Spleen (tissue), 11 donors: Measurements from ENCODE around the gene ACCSL. TPM values are rescaled to one million over a fixed set of nuclear protein-coding genes. Genes with fewer than 3 reads are reported as not detected.
A peak's percentile ranks its signal among the peaks of the same experiment; 100 is the strongest.

Experiments used
- DNase-seq: peaks from one replicate; pipeline ENCODE4 v3.0.0-alpha.2; 2020
- H3K27ac ChIP-seq, 8 donors: fragments of 200-600 bp; sonication (generic) in 7 of 8; 1 replicate in 4 of 8; 2 replicates in 4 of 8; pipeline versions ENCODE4 v1.5.0 to v1.8.0; 2016 to 2021; ENCODE audit warnings: inconsistent platforms in 4 of 8, mild to moderate bottlenecking in 4 of 8, moderate library complexity in 1 of 8
- H3K27me3 ChIP-seq, 7 donors: fragments of 200-600 bp; sonication (generic) in 6 of 7; replicated peaks in 1 of 7; 1 replicate in 4 of 7; 2 replicates in 3 of 7; pipeline versions ENCODE4 v1.5.0 to v1.8.0; 2016 to 2021; ENCODE audit warnings: inconsistent platforms in 3 of 7, mild to moderate bottlenecking in 1 of 7
- H3K36me3 ChIP-seq, 6 donors: fragments of 200-600 bp; sonication (generic) in 5 of 6; 1 replicate in 4 of 6; 2 replicates in 2 of 6; pipeline versions ENCODE4 v1.5.0 to v1.8.0; 2016 to 2021; ENCODE audit warnings: inconsistent platforms in 2 of 6
- H3K4me1 ChIP-seq, 6 donors: fragments of 200-600 bp; sonication (generic) in 5 of 6; 1 replicate in 3 of 6; 2 replicates in 3 of 6; pipeline versions ENCODE4 v1.5.0 to v1.8.0; 2016 to 2021; ENCODE audit warnings: inconsistent platforms in 3 of 6
- H3K4me3 ChIP-seq, 8 donors: fragments of 200-600 bp; sonication (generic) in 7 of 8; 1 replicate in 4 of 8; 2 replicates in 4 of 8; pipeline versions ENCODE4 v1.5.0 to v1.8.0; 2016 to 2021; ENCODE audit warnings: inconsistent platforms in 4 of 8, mild to moderate bottlenecking in 4 of 8, moderate library complexity in 2 of 8
- H3K9me3 ChIP-seq, 8 donors: fragments of 200-600 bp; sonication (generic) in 7 of 8; 1 replicate in 4 of 8; 2 replicates in 4 of 8; pipeline versions ENCODE4 v1.5.0 to v1.8.0; 2016 to 2021; ENCODE audit warnings: inconsistent platforms in 4 of 8
- CTCF ChIP-seq, 11 experiments: fragments of 200-600 bp in 7 of 11; fragments of 450-650 bp in 4 of 11; sonication (generic) in 4 of 11; IDR thresholded peaks in 8 of 11; conservative IDR thresholded peaks in 3 of 11; 1 replicate in 7 of 11; 2 replicates in 4 of 11; pipeline versions ENCODE4 v1.4.0 to v1.8.0; 2016 to 2021; ENCODE audit warnings: antibody characterized with exemption in 11 of 11, inconsistent platforms in 4 of 11, mild to moderate bottlenecking in 1 of 11
- POLR2A ChIP-seq, 3 donors: fragments of 450-650 bp; IDR thresholded peaks; one replicate each; pipeline ENCODE4 v1.5.1; 2017; ENCODE audit warnings: antibody characterized with exemption in 3 of 3, mild to moderate bottlenecking in 1 of 3
- POLR2AphosphoS5 ChIP-seq, 3 donors: sonication (generic); formaldehyde crosslinking; IDR thresholded peaks; one replicate each; pipeline ENCODE4 v1.5.1; 2017; ENCODE audit warnings: antibody characterized with exemption in 3 of 3
- WGBS, 5 donors: extraction: QIAGEN DNeasy Blood & Tissue Kit in 3 of 5; methylation state at CpG; one replicate each; pipeline versions ENCODE4 v1.1.5 to v1.1.7; 2013 to 2018; 5-methylcytosine and 5-hydroxymethylcytosine counted together
- intact Hi-C: fragments of 100-400 bp; cut with DNase I; formaldehyde crosslinking; loops from one replicate; pipeline ENCODE4 v1.15.0; 2023; ENCODE audit warnings: low total_unique reads
- polyA plus RNA-seq, 3 donors: library from polyadenylated mRNA; stranded (reverse); fragments of 200-250 nt; gene quantifications; one replicate each; pipeline ENCODE4 v1.2.1, GENCODE V29; 2013
- total RNA-seq, 7 donors: library from RNA; depleted of rRNA in 3 of 7; stranded (reverse); fragments of >200 nt in 3 of 7; fragmentation: NEBNext Ultra II Directional in 4 of 7; extraction: Animal tissue kit (Norgen Biotek cat#: 25700) in 4 of 7; gene quantifications; one replicate each; pipeline versions ENCODE4 v1.1.0 to v1.2.1, GENCODE V29; 2016 to 2021
- donor health status: healthy with polysubstance abuse.
- donor health status: DM: no; HTN: no; CAD: no; lungs with moderate emphysema.
- donor health status: DM: no; HTN: no; CAD: no.
- donor health status: Bipolar disorder and iron deficiency.
- donor health status: healthy.
- donor health status: DM: no; HTN: no; CAD: no.
- donor health status: DM: yes; HTN: yes; CAD: no.

Gene ACCSL
- total and polyA plus RNA-seq, 10 donors: 0.19 to 0.23 (median 0.20) TPM; not detected in 7

- no peak for DNase-seq
- no peaks in the 10 kb centered on the region for H3K4me1 ChIP-seq
- peak overlapping the region in 1 of 8 donors; percentile 37 for H3K27ac ChIP-seq
These were observed 37.0 kb upstream of the ACCSL start for GRCh38 chr11:44010789-44011251.

GRCh38 chr11:44011797-44012196 is 36.0 kb upstream of the ACCSL start:
- H3K27ac ChIP-seq: no peak overlapping the region

More at GRCh38 chr11:44010789-44011251, 37.0 kb upstream of the ACCSL start:
- Histone ChIP-seq H3K36me3 (no peaks in the 10 kb centered on the region), H3K4me3 (no peak overlapping the region), H3K9me3 (no peaks in the 10 kb centered on the region), H3K27me3 (no peaks in the 10 kb centered on the region)
- 80 to 90% (median 87%) methylated on average over 4 of the region's 4 CpGs for WGBS, 5 donors
- intact Hi-C loops: no loop called here
- no peak for TF ChIP-seq POLR2A (IDR thresholded peaks at IDR 0.05)
- no peak for TF ChIP-seq CTCF (IDR thresholded peaks at IDR 0.05 in 8 of 11, conservative IDR thresholded peaks at IDR 0.05 in 3 of 11)
- no peak for TF ChIP-seq POLR2AphosphoS5 (IDR thresholded peaks at IDR 0.05)

GRCh38 chr11:44014968-44015623 is 32.7 kb upstream of the ACCSL start:
- WGBS, 5 donors: 72 to 90% (median 82%) methylated on average over 8 of the region's 8 CpGs
- DNase-seq: no peak
- Histone ChIP-seq H3K4me1 (peaks cover 0 to 5% (median 0%) of the 10 kb centered on the region in 6 donors), H3K27me3 (no peaks in the 10 kb centered on the region), H3K9me3 (no peaks in the 10 kb centered on the region), H3K4me3 (no peak overlapping the region), H3K36me3 (no peaks in the 10 kb centered on the region), H3K27ac (no peak overlapping the region)
- intact Hi-C loops: no loop called here
- TF ChIP-seq CTCF (IDR thresholded peaks at IDR 0.05 in 8 of 11, conservative IDR thresholded peaks at IDR 0.05 in 3 of 11) (no peak), POLR2AphosphoS5 (IDR thresholded peaks at IDR 0.05) (no peak), POLR2A (IDR thresholded peaks at IDR 0.05) (no peak)

More at GRCh38 chr11:44011797-44012196, 36.0 kb upstream of the ACCSL start:
- no peaks in the 10 kb centered on the region for H3K4me1 ChIP-seq
- H3K27me3 ChIP-seq: no peaks in the 10 kb centered on the region
- WGBS, 5 donors: 64 to 90% (median 82%) methylated on average over 1 of the region's 1 CpG
- no peak for TF ChIP-seq POLR2AphosphoS5 (IDR thresholded peaks at IDR 0.05)
- TF ChIP-seq POLR2A (IDR thresholded peaks at IDR 0.05): no peak
- TF ChIP-seq CTCF (IDR thresholded peaks at IDR 0.05 in 8 of 11, conservative IDR thresholded peaks at IDR 0.05 in 3 of 11): no peak
- no peak for DNase-seq
- no peak overlapping the region for H3K4me3 ChIP-seq
- intact Hi-C loops: no loop called here
- H3K9me3 ChIP-seq: no peaks in the 10 kb centered on the region
- H3K36me3 ChIP-seq: no peaks in the 10 kb centered on the region

- Histone ChIP-seq H3K4me1 (peaks cover 0 to 5% (median 0%) of the 10 kb centered on the region in 6 donors), H3K4me3 (no peak overlapping the region), H3K9me3 (no peaks in the 10 kb centered on the region), H3K36me3 (no peaks in the 10 kb centered on the region), H3K27me3 (no peaks in the 10 kb centered on the region), H3K27ac (no peak overlapping the region)
- intact Hi-C loops: no loop called here
- no peak for DNase-seq
- TF ChIP-seq POLR2AphosphoS5 (IDR thresholded peaks at IDR 0.05): no peak
- 83 to 98% (median 89%) methylated on average over 3 of the region's 3 CpGs for WGBS, 5 donors
These were observed 32.2 kb upstream of the ACCSL start for GRCh38 chr11:44015624-44016007.
